Fibroblast of the aortic adventitia (primary cell): Measurements from ENCODE around the gene JAK1. TPM values are rescaled to one million over a fixed set of nuclear protein-coding genes. Genes with fewer than 3 reads are reported as not detected.

Source experiments
- DNase-seq: peaks from one replicate; pipeline ENCODE4 v3.0.0-alpha.2; 2010; ENCODE audit warnings: low read depth
- H3K4me3 ChIP-seq: 2 replicates; pipeline ENCODE4 v1.5.1; 2011; ENCODE audit warnings: low read depth, mild to moderate bottlenecking, control low read depth, low read length, moderate library complexity
- total RNA-seq: library from RNA; depleted of rRNA; stranded (reverse); fragments of >200 nt; gene quantifications from 2 replicates; pipeline ENCODE4 v1.2.3, GENCODE V29; 2012; ENCODE audit warnings: low replicate concordance
- TF ChIP-seq, protein P1 (sequence below): IDR thresholded peaks from 2 replicates; pipeline ENCODE4 v1.5.1; 2011; ENCODE audit warnings: mild to moderate bottlenecking, low read length, control low read depth, inconsistent platforms; ENCODE audit not compliant: insufficient read depth

JAK1 gene
- total RNA-seq, 1 donor, result 159 TPM

- TF ChIP-seq, protein P1, sequence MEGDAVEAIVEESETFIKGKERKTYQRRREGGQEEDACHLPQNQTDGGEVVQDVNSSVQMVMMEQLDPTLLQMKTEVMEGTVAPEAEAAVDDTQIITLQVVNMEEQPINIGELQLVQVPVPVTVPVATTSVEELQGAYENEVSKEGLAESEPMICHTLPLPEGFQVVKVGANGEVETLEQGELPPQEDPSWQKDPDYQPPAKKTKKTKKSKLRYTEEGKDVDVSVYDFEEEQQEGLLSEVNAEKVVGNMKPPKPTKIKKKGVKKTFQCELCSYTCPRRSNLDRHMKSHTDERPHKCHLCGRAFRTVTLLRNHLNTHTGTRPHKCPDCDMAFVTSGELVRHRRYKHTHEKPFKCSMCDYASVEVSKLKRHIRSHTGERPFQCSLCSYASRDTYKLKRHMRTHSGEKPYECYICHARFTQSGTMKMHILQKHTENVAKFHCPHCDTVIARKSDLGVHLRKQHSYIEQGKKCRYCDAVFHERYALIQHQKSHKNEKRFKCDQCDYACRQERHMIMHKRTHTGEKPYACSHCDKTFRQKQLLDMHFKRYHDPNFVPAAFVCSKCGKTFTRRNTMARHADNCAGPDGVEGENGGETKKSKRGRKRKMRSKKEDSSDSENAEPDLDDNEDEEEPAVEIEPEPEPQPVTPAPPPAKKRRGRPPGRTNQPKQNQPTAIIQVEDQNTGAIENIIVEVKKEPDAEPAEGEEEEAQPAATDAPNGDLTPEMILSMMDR, result no peak
- no peak for DNase-seq
- no peak overlapping the region for H3K4me3 ChIP-seq
These were observed 24.2 kb downstream of the JAK1 start for GRCh38 chr1:64942118-64942517.

DNA sequence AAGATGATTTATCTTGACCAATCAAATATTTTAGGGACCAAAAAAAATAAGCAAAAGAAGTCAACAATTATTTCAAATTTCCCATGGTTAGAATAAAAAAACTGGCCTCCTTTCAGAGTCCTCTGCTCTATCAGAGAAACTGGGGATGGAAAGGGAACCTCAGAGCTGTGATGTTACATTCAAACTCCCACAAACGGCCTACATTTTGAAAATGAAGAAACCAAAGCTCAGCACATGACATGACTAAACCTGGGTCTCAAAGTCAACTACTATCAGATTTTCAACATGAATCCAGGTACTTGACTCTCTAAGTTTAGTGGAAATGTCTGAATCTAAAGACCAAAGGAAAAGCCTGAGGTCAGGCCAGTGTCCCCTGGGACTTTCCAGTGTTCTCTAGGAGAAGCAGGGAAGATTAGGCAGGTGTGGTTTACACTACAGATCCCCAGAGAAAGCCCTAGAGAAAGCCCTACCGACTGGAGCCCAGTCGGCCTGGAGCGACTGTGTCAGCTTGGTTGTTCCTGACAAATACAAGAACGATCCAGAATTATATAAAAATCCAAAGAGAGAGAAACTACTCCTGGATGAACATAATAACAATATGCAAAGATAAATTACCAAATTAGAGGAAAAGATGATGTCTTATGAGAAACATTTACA lies 24.8 kb downstream of the JAK1 start:
- peak; percentile 17 for DNase-seq
- no peak overlapping the region for H3K4me3 ChIP-seq
- TF ChIP-seq, protein P1, result no peak

GRCh38 chr1:64940025-64940424 lies 26.3 kb downstream of the JAK1 start:
- no peak for DNase-seq
- no peak overlapping the region for H3K4me3 ChIP-seq
- TF ChIP-seq, protein P1, result no peak

GRCh38 chr1:64938991-64939390 lies 27.4 kb downstream of the JAK1 start:
- no peak overlapping the region for H3K4me3 ChIP-seq
- TF ChIP-seq, protein P1, result no peak
- DNase-seq, result no peak

DNA sequence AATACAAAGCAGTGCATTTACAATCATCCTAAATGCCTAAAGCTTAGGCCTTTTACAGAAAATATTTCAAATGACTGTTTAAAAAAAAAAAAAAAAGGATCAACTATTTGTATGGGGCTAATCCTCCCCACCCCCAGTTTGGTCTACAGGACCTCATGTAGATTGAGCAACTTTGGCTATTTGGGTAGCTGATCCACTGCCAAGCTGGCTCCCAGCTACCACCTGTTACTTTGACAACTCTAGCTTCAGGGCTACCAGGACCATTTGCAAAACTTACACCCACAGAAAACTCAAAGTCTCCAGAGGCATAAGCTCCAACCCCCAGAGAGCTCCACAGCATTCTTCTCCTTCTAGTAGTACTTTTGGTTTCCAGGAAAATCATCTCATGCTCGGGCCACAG lies 29.4 kb downstream of the JAK1 start:
- peak; percentile 64 for DNase-seq
- H3K4me3 ChIP-seq, result no peak overlapping the region
- TF ChIP-seq, protein P1, result no peak

GRCh38 chr1:64935551-64936155 lies 30.7 kb downstream of the JAK1 start:
- no peak overlapping the region for H3K4me3 ChIP-seq
- TF ChIP-seq, protein P1, result no peak
- DNase-seq, result no peak
